ENCODE results near the gene ZNF805. TPM values are rescaled to one million over a fixed set of nuclear protein-coding genes. Genes with fewer than 3 reads are reported as not detected.
"Not testable (repeated sequence)": the region's sequence is repeated elsewhere in the genome, so short reads cannot be mapped to it uniquely, and the experiment has no call there.

The ZNF805 gene
- total RNA-seq, 4 donors from 2014 or later = 7.4 to 17.0 (median 10.1) TPM

DNA sequence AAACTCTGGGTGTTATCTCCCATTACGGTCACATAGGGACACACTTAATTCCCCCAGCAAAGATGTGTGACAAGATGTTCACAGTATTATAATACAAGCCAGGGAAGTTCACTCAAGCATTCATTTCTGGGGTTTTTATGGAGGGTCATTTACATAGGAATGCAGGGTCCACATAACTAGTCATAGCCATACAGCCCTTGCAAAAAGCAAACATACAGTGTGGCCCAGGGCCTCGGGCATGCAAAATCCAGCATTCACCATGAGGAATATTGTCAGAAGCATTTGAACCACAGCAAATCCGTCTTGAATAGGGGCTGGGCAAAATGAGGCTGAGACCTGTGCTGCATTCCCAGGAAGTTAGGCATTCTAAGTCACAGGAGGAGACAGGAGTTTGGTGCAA lies 26.9 kb downstream of the ZNF805 start:
- H3K27me3 ChIP-seq = no peaks in the 10 kb centered on the region
- no peak overlapping the region for H3K4me3 ChIP-seq
- no peak for TF ChIP-seq POLR2A (IDR thresholded peaks at IDR 0.05)
- TF ChIP-seq CTCF (IDR thresholded peaks at IDR 0.05) = no peak
- H3K27ac ChIP-seq = no peak overlapping the region
- peaks cover 0 to 9% (median 0%) of the 10 kb centered on the region in 3 donors for H3K36me3 ChIP-seq
- no peaks in the 10 kb centered on the region for H3K4me1 ChIP-seq
- no peak for DNase-seq
- H3K9me3 ChIP-seq = no peaks in the 10 kb centered on the region

DNA sequence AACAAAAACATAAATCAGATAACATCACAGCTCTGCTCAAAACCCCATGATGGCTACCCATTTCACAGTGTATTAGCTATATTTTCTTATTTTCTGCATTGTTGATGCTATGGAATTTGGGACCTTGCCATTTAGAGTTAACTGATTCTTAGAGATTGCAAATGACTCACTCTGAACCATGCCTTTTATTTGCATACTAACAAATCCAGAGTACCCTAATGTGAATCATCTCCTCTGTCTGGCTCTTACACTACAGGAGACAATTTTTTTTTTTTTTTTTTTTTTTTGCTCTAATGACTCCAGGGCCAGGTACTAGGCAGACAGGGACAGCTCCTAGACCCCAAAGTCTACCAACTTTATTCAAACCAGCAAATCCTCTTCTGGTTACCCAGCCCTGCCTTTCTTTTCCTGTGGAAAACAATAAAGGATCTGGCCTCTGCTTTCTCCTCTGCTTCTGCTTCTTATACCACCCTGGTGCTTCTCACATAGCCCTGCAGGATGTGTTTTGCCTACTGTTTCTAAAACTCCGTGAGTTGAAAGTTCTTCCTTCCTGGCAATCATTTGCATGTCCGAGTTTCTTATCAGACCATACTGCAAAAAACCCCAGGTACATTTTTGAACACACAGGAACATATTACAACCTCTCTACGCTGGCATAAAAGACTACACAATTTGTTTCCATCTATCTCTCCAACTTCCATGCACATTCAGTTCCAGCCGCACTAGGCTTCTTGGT lies 29.3 kb downstream of the ZNF805 start:
- TF ChIP-seq POLR2A (IDR thresholded peaks at IDR 0.05) (no peak), CTCF (IDR thresholded peaks at IDR 0.05) (no peak)

GRCh38 chr19:57271280-57271679 lies 30.8 kb downstream of the ZNF805 start:
- Histone ChIP-seq H3K27me3 (no peaks in the 10 kb centered on the region), H3K36me3 (peaks cover 0 to 9% (median 0%) of the 10 kb centered on the region in 3 donors), H3K27ac (no peak overlapping the region), H3K4me1 (no peaks in the 10 kb centered on the region), H3K4me3 (no peak overlapping the region), H3K9me3 (no peaks in the 10 kb centered on the region)
- no peak for DNase-seq
- no peak for TF ChIP-seq CTCF (IDR thresholded peaks at IDR 0.05)
- no peak for TF ChIP-seq POLR2A (IDR thresholded peaks at IDR 0.05)

More for the DNA sequence above, 29.3 kb downstream of the ZNF805 start:
- DNase-seq = no peak
- Histone ChIP-seq H3K4me1 (no peaks in the 10 kb centered on the region), H3K4me3 (no peak overlapping the region), H3K27ac (peak overlapping the region in 1 of 4 donors; percentile 60), H3K36me3 (peaks cover 0 to 9% (median 0%) of the 10 kb centered on the region in 3 donors), H3K9me3 (no peaks in the 10 kb centered on the region), H3K27me3 (no peaks in the 10 kb centered on the region)

GRCh38 chr19:57273014-57273413 lies 32.6 kb downstream of the ZNF805 start:
- no peaks in the 10 kb centered on the region for H3K4me1 ChIP-seq
- no peak overlapping the region for H3K4me3 ChIP-seq
- H3K27ac ChIP-seq = no peak overlapping the region
- peaks cover 0 to 9% (median 0%) of the 10 kb centered on the region in 3 donors for H3K36me3 ChIP-seq
- TF ChIP-seq POLR2A (IDR thresholded peaks at IDR 0.05) = no peak
- no peak for TF ChIP-seq CTCF (IDR thresholded peaks at IDR 0.05)
- H3K27me3 ChIP-seq = no peaks in the 10 kb centered on the region
- no peaks in the 10 kb centered on the region for H3K9me3 ChIP-seq
- DNase-seq = no peak

- no peak for TF ChIP-seq POLR2A (IDR thresholded peaks at IDR 0.05)
- Histone ChIP-seq H3K36me3 (no peaks in the 10 kb centered on the region), H3K9me3 (no peaks in the 10 kb centered on the region), H3K4me1 (peaks cover 0 to 5% (median 4%) of the 10 kb centered on the region in 4 donors), H3K27ac (no peak overlapping the region), H3K4me3 (no peak overlapping the region), H3K27me3 (no peaks in the 10 kb centered on the region)
- no peak for DNase-seq
These were observed 36.0 kb downstream of the ZNF805 start for GRCh38 chr19:57276430-57276829.

DNA sequence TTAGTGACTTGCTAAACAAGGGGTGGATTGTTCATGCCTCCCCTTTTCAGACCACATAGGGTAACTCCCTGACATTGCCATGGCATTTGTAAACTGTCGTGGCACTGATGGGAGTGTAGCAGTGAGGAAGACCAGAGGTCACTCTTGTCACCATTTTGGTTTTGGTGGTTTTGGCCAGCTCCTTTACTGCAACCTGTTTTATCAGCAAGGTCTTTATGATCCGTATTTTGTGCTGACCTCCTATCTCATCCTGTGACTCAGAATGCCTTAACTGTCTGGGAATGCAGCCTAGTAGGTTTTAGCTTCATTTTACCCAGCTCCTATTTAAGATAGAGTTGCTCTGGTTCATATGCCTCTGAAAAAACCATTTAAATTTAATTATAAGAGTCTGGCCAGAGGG lies 38.0 kb downstream of the ZNF805 start:
- peaks cover 0 to 26% (median 10%) of the 10 kb centered on the region in 4 donors for H3K4me1 ChIP-seq
- H3K4me3 ChIP-seq, H3K9me3 ChIP-seq, H3K36me3 ChIP-seq, H3K27ac ChIP-seq, DNase-seq, H3K27me3 ChIP-seq: not testable (repeated sequence)

Measured in Peyer's patch (tissue), 4 donors.